B cell (primary cell): ENCODE results near the gene MBTD1.

Experiments
- EZH2 ChIP-seq: IDR thresholded peaks from 2 replicates; pipeline ENCODE4 v1.6.1; 2012; ENCODE audit warnings: borderline replicate concordance, low read depth, mild to moderate bottlenecking, moderate library complexity, low read length; ENCODE audit not compliant: insufficient read depth, poor library complexity, severe bottlenecking
- TF ChIP-seq, protein P1 (sequence below): fragments of 200-600 bp; IDR thresholded peaks from one replicate; pipeline ENCODE4 v1.8.0; 2022; ENCODE audit warnings: antibody characterized with exemption, mild to moderate bottlenecking

DNA sequence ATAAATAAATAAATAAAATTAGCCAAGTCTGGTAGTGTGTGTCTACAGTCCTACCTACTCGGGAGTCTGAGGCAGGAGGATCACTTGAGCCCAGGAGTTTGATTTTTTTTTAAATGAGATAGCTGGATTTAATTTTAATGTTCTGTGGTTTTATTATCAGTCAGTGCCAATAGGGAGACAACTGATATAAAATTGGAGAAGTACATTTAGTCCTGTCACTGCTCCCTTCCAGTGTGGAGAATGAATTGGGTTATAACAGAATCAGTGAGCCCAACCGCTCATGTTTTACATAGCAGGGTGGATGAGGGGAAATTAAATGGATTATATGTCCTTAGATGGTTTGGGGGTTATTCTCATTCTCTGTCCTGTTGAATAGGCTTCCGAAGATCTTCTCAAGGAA lies 100.2 kb downstream of the MBTD1 start:
- TF ChIP-seq, protein P1, sequence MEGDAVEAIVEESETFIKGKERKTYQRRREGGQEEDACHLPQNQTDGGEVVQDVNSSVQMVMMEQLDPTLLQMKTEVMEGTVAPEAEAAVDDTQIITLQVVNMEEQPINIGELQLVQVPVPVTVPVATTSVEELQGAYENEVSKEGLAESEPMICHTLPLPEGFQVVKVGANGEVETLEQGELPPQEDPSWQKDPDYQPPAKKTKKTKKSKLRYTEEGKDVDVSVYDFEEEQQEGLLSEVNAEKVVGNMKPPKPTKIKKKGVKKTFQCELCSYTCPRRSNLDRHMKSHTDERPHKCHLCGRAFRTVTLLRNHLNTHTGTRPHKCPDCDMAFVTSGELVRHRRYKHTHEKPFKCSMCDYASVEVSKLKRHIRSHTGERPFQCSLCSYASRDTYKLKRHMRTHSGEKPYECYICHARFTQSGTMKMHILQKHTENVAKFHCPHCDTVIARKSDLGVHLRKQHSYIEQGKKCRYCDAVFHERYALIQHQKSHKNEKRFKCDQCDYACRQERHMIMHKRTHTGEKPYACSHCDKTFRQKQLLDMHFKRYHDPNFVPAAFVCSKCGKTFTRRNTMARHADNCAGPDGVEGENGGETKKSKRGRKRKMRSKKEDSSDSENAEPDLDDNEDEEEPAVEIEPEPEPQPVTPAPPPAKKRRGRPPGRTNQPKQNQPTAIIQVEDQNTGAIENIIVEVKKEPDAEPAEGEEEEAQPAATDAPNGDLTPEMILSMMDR = no peak
- TF ChIP-seq EZH2 = no peak
